ENCODE measurements around the gene EIF3F. TPM values are rescaled to one million over a fixed set of nuclear protein-coding genes. Genes with fewer than 3 reads are reported as not detected.
"Not testable (repeated sequence)": the region's sequence is repeated elsewhere in the genome, so short reads cannot be mapped to it uniquely, and the experiment has no call there.

The EIF3F gene
- total RNA-seq, 1 donor from 2014 or later, result 159 TPM

GRCh38 chr11:7983832-7984590, 3.1 kb upstream of the EIF3F start:
- FAIRE-seq, result no peak

DNA sequence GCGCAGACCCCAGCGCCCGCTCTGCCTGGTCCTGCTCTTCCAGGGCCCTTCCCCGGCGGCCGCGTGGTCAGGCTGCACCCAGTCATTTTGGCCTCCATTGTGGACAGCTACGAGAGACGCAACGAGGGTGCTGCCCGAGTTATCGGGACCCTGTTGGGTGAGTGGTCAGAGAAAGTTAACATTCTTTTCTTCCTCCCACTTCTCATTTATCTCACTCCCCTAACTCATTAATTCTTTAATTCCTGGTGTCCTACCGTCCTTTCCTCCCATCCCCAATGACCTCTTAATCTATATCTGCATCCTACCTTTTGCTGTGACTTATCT, 385 bp downstream of the EIF3F start:
- FAIRE-seq; DNase-seq (ENCODE audit: low spot score in 2 of 2): not testable (repeated sequence)

More at GRCh38 chr11:7983832-7984590, 3.1 kb upstream of the EIF3F start:
- no peak for DNase-seq (ENCODE audit: low spot score in 2 of 2)

GRCh38 chr11:7994581-7995278, 7.6 kb downstream of the EIF3F start:
- no peak for FAIRE-seq
- no peak for DNase-seq (ENCODE audit: low spot score in 2 of 2)

DNA sequence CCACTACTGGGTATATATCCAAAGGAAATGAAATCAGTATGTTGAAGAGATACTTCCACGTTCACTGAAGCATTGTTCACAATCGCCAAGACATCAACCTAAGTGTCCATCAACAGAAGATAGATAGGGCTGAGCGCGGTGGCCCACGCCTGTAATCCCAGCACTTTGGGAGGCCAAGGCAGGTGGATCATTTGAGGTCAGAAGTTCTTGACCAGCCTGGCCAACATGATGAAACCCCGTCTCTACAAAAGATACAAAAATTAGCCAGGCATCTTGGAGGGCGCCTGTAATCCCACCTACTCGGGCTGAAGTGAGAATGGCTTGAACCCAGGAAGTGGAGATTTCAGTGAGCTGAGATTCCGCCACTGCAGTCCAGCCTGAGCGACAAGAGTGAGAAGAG, 12.7 kb downstream of the EIF3F start:
- DNase-seq (ENCODE audit: low spot score in 2 of 2), result no peak
- no peak for FAIRE-seq

- DNase-seq (ENCODE audit: low spot score in 2 of 2), result no peak
- FAIRE-seq, result no peak
These were observed 13.3 kb downstream of the EIF3F start for GRCh38 chr11:8000390-8000789.

DNA sequence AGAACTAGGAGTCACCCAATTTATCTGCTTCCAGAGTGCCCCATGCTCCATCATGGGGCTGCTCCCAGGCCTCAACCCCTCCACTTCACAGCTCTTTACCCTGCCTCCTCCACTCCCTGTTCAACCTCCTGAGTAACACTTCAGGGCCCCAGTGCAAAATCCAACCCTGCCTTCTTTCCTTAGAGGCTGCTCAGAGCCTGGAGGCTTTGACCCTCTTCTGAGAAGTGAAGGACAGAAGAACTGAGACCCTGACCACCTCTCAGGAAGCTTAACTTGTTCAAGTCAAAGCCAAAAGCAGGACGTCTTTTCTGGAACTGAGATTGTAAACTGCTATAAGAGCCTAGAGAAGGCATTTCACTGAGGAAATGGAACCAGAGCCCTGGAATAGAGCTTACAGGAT, 15.5 kb downstream of the EIF3F start:
- no peak for DNase-seq (ENCODE audit: low spot score in 2 of 2)
- no peak for FAIRE-seq

- no peak for FAIRE-seq
- DNase-seq (ENCODE audit: low spot score in 2 of 2), result no peak
These were observed 16.1 kb downstream of the EIF3F start for GRCh38 chr11:8003187-8003586.

GRCh38 chr11:8004008-8004407, 16.9 kb downstream of the EIF3F start:
- FAIRE-seq (no peak), DNase-seq (ENCODE audit: low spot score in 2 of 2) (no peak)

DNA sequence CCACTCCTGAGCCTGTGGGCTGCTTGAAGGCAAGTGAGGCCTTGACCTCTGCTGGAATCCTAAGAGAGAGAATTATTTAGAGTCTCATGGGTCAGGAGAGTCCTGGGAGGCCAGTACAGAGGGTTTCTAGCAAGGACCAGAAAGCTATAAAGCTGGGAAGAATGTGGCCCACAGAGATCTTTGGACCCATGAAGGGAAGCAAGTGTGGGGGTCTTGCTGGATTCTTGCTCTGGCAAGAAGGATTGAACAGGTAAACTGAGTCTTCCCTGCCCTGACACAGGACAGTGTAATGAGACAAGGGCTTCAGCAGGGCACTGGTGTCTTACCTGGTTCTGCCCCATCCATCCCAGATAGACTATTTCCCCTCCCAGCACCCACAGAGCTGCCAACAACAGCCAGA, 18.4 kb downstream of the EIF3F start:
- no peak for DNase-seq (ENCODE audit: low spot score in 2 of 2)
- no peak for FAIRE-seq

DNA sequence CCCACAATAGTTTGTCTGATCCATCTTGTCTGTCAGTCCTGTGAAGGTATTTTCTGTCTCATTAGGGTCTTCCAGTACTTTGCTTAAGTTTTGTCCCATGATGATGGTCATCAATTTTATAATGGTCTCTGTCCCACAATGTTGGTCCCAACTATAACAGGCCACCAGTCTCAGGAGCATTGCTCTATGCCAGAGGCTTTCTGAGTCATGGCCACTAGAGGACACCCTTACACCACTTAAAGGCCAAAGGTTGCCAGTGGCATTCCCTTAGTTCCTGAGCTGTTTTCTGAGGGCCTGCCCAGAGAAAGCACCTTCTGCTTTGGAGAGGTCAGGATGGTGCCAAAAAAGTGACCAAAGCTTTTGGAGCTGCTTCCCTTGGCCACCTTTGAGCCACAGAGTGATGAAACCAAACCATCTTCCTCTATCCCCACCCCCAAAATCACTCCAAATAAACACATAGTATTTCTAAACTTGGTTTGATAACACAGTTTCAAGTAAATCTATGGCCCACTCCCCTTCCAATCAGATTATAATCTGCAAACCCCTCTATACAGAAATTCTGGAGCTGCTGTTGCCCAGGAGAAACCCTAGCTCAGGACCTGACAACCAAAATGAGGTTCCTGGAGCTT, 19.3 kb downstream of the EIF3F start:
- FAIRE-seq, result no peak
- peak; percentile 43 to 72 for DNase-seq (ENCODE audit: low spot score in 2 of 2)

GRCh38 chr11:8008212-8008611, 21.1 kb downstream of the EIF3F start:
- no peak for FAIRE-seq

GRCh38 chr11:8009856-8010255, 22.7 kb downstream of the EIF3F start:
- no peak for FAIRE-seq

More at GRCh38 chr11:8008212-8008611, 21.1 kb downstream of the EIF3F start:
- no peak for DNase-seq (ENCODE audit: low spot score in 2 of 2)

DNA sequence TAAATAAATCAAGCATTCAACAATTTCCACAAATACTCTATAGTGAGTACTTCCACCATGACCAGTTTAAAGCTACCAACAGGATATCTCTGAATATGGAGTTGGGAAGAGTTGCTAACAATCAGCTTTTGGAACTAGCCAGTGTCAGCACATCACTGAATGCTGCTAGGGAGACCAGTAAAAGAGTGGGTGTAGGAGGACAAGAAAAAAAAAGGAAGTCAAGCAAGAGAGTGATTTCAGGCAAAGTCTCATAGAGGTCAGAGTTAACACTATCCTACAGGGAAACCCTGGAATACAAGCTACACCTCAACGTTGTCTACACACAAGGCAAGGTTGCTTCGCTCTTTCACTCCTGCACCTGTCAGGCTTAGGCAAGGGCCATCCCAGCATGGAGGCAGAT, 24.2 kb downstream of the EIF3F start:
- FAIRE-seq, result no peak

More at GRCh38 chr11:8009856-8010255, 22.7 kb downstream of the EIF3F start:
- DNase-seq (ENCODE audit: low spot score in 2 of 2), result no peak

DNA sequence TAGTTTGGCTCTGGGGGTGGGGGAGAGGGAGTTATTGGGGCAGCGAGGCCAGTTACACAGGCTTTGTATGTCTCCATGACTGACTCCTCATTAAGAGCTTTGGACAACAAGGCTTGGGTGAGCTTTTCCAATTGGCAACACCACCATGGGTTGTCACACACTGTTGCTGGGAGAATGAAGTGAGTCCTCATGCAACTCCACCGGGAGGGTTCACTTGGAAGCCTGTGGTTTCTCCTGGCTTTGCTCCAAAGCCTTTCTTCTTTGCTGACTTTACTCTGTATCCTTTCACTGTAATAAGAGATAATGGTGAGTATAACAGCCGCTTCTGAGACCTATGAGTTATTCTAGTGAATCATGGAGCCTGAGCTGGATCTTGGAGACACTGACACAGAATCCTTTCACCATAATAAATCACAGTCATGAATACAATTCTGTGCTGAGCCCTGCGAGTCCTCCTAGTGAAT, 24.9 kb downstream of the EIF3F start:
- FAIRE-seq (no peak), DNase-seq (ENCODE audit: low spot score in 2 of 2) (no peak)

More for the DNA sequence above, 24.2 kb downstream of the EIF3F start:
- no peak for DNase-seq (ENCODE audit: low spot score in 2 of 2)

DNA sequence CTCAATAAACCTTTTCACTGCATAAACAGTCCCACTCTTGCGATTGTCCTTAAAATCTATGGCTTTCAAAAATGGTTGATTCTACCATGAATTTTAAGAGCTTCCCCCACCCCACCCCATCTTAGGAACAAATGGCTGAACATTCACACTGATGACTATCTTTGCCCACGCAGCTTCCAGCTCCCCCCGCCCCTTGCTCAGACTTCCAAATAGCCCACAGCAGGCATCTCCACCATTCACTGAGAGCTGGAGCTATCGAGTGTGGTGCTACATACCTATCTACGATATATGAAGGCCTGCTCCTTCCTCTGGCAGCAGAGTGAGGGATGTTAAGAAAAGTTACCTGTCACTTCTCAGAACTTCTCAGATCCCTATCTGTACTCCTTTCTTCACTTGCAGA, 26.7 kb downstream of the EIF3F start:
- no peak for FAIRE-seq
- DNase-seq (ENCODE audit: low spot score in 2 of 2), result no peak

- FAIRE-seq (no peak), DNase-seq (ENCODE audit: low spot score in 2 of 2) (no peak)
These were observed 28.7 kb downstream of the EIF3F start for GRCh38 chr11:8015753-8016239.

- FAIRE-seq (no peak), DNase-seq (ENCODE audit: low spot score in 2 of 2) (no peak)
These were observed 29.3 kb downstream of the EIF3F start for GRCh38 chr11:8016440-8016839.

- DNase-seq (ENCODE audit: low spot score in 2 of 2) (no peak), FAIRE-seq (no peak)
These were observed 29.9 kb downstream of the EIF3F start for GRCh38 chr11:8017071-8017470.

GRCh38 chr11:8017894-8018483, 30.9 kb downstream of the EIF3F start:
- DNase-seq (ENCODE audit: low spot score in 2 of 2), result no peak
- FAIRE-seq, result no peak

DNA sequence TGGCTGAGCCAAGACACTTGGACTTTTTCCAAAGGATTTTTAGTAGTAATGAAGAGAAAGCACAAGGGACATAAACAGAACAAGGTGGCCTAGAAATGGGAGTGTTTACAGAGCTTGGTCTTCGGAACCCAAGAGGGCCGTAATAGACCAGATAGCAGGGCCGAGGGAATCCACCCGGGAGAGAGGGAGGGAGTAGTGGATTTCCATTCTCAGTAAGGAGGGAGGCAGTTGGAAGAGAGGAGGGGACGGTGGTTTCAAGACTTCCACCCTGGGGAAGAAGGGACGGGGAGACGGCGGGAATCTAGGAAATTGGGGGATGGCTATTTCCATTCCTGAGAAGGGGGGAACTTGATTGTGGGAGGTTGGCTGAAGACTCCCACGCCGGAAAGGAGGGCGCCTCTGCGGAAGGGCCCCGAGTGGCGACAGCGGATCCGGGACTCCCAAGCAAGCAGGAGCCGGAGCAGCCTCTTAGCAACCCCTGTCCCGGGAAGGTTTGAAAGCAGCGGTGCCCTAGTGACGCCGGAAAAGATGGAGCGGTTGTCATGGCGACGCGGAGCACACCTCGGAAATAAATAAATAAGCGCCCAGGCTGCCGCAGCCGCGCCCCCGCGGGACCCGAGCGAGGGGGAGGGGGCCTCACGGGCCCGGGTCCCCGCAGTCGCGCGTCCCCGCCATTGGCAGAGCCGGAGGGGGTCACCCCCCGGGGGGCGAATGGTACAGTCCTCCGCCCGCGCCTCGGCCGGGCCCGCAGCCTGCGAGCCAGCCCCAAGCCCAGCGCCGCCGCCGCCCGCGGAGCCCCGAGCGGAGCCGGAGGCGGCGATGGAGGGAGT, 31.6 kb downstream of the EIF3F start:
- FAIRE-seq, result no peak

More for the DNA sequence above, 31.6 kb downstream of the EIF3F start:
- DNase-seq (ENCODE audit: low spot score in 2 of 2), result peak; percentile 74 to 79
